Kidney capillary endothelial cell (primary cell): ENCODE results near the gene SHISA3.

Experiments used
- DNase-seq: peaks from one replicate; pipeline ENCODE4 v3.0.0-alpha.2; 2018; ENCODE audit warnings: low spot score

The SHISA3 gene

GRCh38 chr4:42391981-42392380 lies 5.3 kb upstream of the SHISA3 start:
- no peak for DNase-seq

- no peak for DNase-seq
Observed at GRCh38 chr4:42392436-42392835, 4.9 kb upstream of the SHISA3 start.

- DNase-seq, result no peak
Observed at GRCh38 chr4:42395595-42395994, 1.7 kb upstream of the SHISA3 start.

GRCh38 chr4:42396361-42396751 lies 932 bp upstream of the SHISA3 start:
- no peak for DNase-seq

- no peak for DNase-seq
Observed at GRCh38 chr4:42397635-42398170, 415 bp downstream of the SHISA3 start.

- DNase-seq, result no peak
Observed at GRCh38 chr4:42398171-42398870, 1.0 kb downstream of the SHISA3 start.

- DNase-seq, result no peak
Observed at GRCh38 chr4:42398871-42399331, 1.6 kb downstream of the SHISA3 start.

GRCh38 chr4:42399393-42399792 lies 2.1 kb downstream of the SHISA3 start:
- no peak for DNase-seq

GRCh38 chr4:42401171-42401570 lies 3.9 kb downstream of the SHISA3 start:
- no peak for DNase-seq

- no peak for DNase-seq
Observed at GRCh38 chr4:42404001-42404400, 6.7 kb downstream of the SHISA3 start.

GRCh38 chr4:42410446-42410845 lies 13.2 kb downstream of the SHISA3 start:
- no peak for DNase-seq

- DNase-seq, result no peak
Observed at GRCh38 chr4:42411803-42412202, 14.5 kb downstream of the SHISA3 start.

- DNase-seq, result peak; percentile 90
Observed at GRCh38 chr4:42412251-42412650, 15.0 kb downstream of the SHISA3 start.

- no peak for DNase-seq
Observed at GRCh38 chr4:42415281-42415680, 18.0 kb downstream of the SHISA3 start.

- DNase-seq, result no peak
Observed at GRCh38 chr4:42416017-42416416, 18.7 kb downstream of the SHISA3 start.

- no peak for DNase-seq
Observed at GRCh38 chr4:42417550-42417949, 20.3 kb downstream of the SHISA3 start.

- no peak for DNase-seq
Observed at GRCh38 chr4:42420140-42420539, 22.9 kb downstream of the SHISA3 start.

- DNase-seq, result no peak
Observed at GRCh38 chr4:42425146-42426065, 28.1 kb downstream of the SHISA3 start.

- DNase-seq, result no peak
Observed at GRCh38 chr4:42428036-42428435, 30.7 kb downstream of the SHISA3 start.

- no peak for DNase-seq
Observed at GRCh38 chr4:42436928-42437565, 39.8 kb downstream of the SHISA3 start.

- no peak for DNase-seq
Observed at GRCh38 chr4:42440083-42440482, 42.8 kb downstream of the SHISA3 start.

GRCh38 chr4:42442601-42443000 lies 45.3 kb downstream of the SHISA3 start:
- DNase-seq, result no peak
